Endothelial cell (in vitro differentiated cells): Measurements from ENCODE around the gene MAD2L1. TPM values are rescaled to one million over a fixed set of nuclear protein-coding genes. Genes with fewer than 3 reads are reported as not detected.
"Not testable (repeated sequence)": the region's sequence is repeated elsewhere in the genome, so short reads cannot be mapped to it uniquely, and the experiment has no call there.

Experiments used
- DNase-seq: peaks from one replicate; pipeline ENCODE4 v3.0.0; 2021; ENCODE audit warnings: low spot score
- H3K27ac Mint-ChIP-seq: one replicate; pipeline ENCODE4 v1.8.0; 2021; ENCODE audit warnings: mixed read lengths, inconsistent platforms; ENCODE audit not compliant: unreplicated experiment
- H3K27me3 Mint-ChIP-seq: one replicate; pipeline ENCODE4 v1.8.0; 2021; ENCODE audit warnings: mild to moderate bottlenecking, moderate library complexity, mixed read lengths, inconsistent platforms; ENCODE audit not compliant: unreplicated experiment
- H3K36me3 Mint-ChIP-seq: one replicate; pipeline ENCODE4 v1.8.0; 2021; ENCODE audit warnings: mild to moderate bottlenecking, low read depth, mixed read lengths, inconsistent platforms; ENCODE audit not compliant: unreplicated experiment
- H3K4me1 Mint-ChIP-seq: one replicate; pipeline ENCODE4 v1.8.0; 2021; ENCODE audit warnings: mild to moderate bottlenecking, mixed read lengths, inconsistent platforms; ENCODE audit not compliant: unreplicated experiment
- H3K4me3 Mint-ChIP-seq: one replicate; pipeline ENCODE4 v1.8.0; 2021; ENCODE audit warnings: mild to moderate bottlenecking, mixed read lengths, inconsistent platforms; ENCODE audit not compliant: unreplicated experiment
- H3K9me3 Mint-ChIP-seq: one replicate; pipeline ENCODE4 v1.8.0; 2021; ENCODE audit warnings: mixed read lengths, inconsistent platforms; ENCODE audit not compliant: unreplicated experiment
- CTCF ChIP-seq: fragments of 200-600 bp; sonication (generic); IDR thresholded peaks from one replicate; pipeline ENCODE4 v1.5.0; 2021; ENCODE audit warnings: antibody characterized with exemption; ENCODE audit not compliant: unreplicated experiment
- total RNA-seq: library from RNA; stranded (reverse); fragmentation: NEBNext Ultra II Directional; extraction: Animal tissue kit (Norgen Biotek cat#: 25700); gene quantifications from one replicate; pipeline ENCODE4 v1.2.1, GENCODE V29; 2021; ENCODE audit not compliant: unreplicated experiment

Gene MAD2L1
- total RNA-seq, 1 donor from 2014 or later, result 11.1 TPM

DNA sequence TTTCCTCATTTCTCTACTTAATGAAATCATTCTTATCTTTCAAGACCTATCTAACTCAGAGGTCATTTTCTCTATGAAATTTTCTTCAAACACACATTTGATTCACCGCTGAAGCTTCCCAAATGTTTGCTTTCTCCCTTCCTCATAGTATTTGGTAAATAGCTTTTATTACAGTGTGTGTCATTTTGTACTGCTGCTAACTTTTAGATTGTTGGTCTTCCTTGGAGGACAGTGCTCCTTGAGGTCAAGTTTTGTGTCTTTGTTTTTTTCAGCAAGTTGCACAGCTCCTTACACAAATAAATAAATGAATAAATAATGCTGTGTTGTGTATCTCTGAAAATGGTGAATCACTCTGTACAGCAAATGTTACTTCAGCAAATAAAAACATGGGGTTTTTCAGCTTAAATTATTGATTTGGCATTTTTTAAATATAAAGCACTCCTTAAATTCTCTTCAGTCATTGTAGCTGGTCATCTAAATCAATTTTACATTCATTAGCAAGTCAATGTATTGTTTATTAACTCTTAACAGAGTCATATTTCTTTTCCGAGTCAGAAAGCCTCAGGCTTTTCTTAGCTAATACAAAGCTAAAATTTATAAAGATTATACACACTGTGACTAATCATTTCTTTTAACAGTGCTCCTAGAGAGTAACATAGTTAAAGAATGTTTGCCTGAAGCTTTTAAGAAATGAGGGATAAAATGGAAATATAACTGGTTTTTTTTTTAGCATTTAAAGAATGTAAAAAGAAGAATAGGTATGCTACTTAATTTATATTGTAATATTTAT is 30.1 kb upstream of the MAD2L1 start:
- Mint-ChIP-seq H3K4me3 (no peak overlapping the region), H3K27ac (no peak overlapping the region), H3K9me3 (no peaks in the 10 kb centered on the region), H3K27me3 (no peaks in the 10 kb centered on the region), H3K4me1 (no peaks in the 10 kb centered on the region), H3K36me3 (no peaks in the 10 kb centered on the region)
- TF ChIP-seq CTCF, result no peak
- no peak for DNase-seq

GRCh38 chr4:120088507-120088906 is 21.9 kb upstream of the MAD2L1 start:
- peaks cover 5% of the 10 kb centered on the region for H3K4me1 Mint-ChIP-seq
- H3K27ac Mint-ChIP-seq, result no peak overlapping the region
- no peaks in the 10 kb centered on the region for H3K27me3 Mint-ChIP-seq
- no peak overlapping the region for H3K4me3 Mint-ChIP-seq
- H3K36me3 Mint-ChIP-seq, result no peaks in the 10 kb centered on the region
- H3K9me3 Mint-ChIP-seq, result no peaks in the 10 kb centered on the region
- TF ChIP-seq CTCF, result no peak
- DNase-seq, result no peak

DNA sequence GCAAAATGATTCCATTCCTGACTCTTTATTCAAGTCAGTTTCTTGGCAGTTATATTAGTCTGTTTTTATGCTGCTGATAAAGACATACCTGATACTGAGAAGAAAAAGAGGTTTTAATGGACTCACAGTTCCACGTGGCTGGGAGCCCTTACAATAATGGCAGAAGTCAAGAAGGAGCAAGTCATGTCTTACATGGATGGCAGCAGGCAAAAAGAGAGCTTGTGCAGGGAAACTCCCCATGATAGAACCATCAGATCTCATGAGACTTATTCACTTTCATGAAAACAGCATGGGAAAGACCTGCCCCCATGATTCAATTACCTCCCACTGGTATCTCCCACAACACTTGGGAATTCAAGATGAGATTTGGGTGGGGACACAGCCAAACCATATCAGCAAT is 21.4 kb upstream of the MAD2L1 start:
- H3K4me3 Mint-ChIP-seq, DNase-seq, H3K36me3 Mint-ChIP-seq, H3K9me3 Mint-ChIP-seq, H3K4me1 Mint-ChIP-seq, H3K27ac Mint-ChIP-seq, H3K27me3 Mint-ChIP-seq: not testable (repeated sequence)

DNA sequence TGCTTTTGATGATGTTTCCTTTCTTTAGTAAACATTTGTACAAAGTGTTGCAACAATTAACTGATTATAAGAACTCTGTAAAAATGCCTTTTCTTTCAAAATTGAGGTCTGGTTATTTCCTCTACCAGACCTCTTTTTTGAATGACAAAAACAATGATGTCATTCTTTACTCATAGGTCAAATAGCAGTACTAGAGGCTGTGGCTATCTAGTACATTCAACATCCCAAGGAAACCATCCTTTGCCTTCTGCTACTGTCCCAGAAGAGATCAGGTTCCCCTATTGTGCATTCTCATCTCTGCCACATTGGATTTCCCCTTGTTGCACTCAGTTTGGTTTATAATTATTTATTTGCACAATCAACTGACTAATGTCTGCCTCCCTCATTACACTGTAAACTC is 19.1 kb upstream of the MAD2L1 start:
- no peak overlapping the region for H3K27ac Mint-ChIP-seq
- no peak for TF ChIP-seq CTCF
- no peaks in the 10 kb centered on the region for H3K36me3 Mint-ChIP-seq
- no peaks in the 10 kb centered on the region for H3K27me3 Mint-ChIP-seq
- H3K9me3 Mint-ChIP-seq, result no peaks in the 10 kb centered on the region
- no peak overlapping the region for H3K4me3 Mint-ChIP-seq
- H3K4me1 Mint-ChIP-seq, result peaks cover 5% of the 10 kb centered on the region
- no peak for DNase-seq

DNA sequence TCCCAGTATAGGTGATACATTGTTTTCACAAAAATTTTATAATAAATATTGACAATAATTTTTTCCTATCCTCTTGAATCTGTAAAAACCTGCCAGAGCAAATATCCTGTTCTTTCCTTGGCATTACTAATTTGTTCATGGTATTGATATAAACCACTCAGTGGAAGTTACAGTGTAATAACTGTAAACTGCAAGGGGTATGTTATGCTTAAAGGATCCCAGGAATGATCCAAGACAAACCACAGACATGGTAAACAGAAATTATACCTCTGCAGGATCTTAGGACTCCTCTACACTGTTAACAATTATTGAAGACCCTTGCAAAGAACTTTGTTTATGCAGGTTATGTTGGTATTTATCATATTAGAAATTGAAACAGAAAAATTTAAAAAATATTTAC is 17.7 kb upstream of the MAD2L1 start:
- no peaks in the 10 kb centered on the region for H3K27me3 Mint-ChIP-seq
- H3K4me3 Mint-ChIP-seq, result no peak overlapping the region
- H3K4me1 Mint-ChIP-seq, result peaks cover 5% of the 10 kb centered on the region
- H3K36me3 Mint-ChIP-seq, result no peaks in the 10 kb centered on the region
- H3K27ac Mint-ChIP-seq, result no peak overlapping the region
- H3K9me3 Mint-ChIP-seq, result no peaks in the 10 kb centered on the region
- TF ChIP-seq CTCF, result no peak
- no peak for DNase-seq
